K562 (cell line): ENCODE measurements around the gene MYRFL. TPM values are rescaled to one million over a fixed set of nuclear protein-coding genes. Genes with fewer than 3 reads are reported as not detected.

Experiments
- ATAC-seq: fragments of 200-7000 bp; cut with Tn5 transposase; 3 replicates; pipeline ENCODE4 v1.9.1; 2020; ENCODE audit warnings: moderate library complexity
- BruUV-seq: library from RNA; stranded (reverse); fragments of 400-500 nt; replicated peaks from 2 replicates; lab custom pipeline; 2021; lab: Mats Ljungman, UMichigan
- CTCF ChIA-PET: fragments of 300-600 bp; formaldehyde crosslinking; extraction: SDS; loops from one replicate; lab custom pipeline; 2021; ENCODE audit warnings: low intra/inter-chr PET ratio; lab: Yijun Ruan, JAX
- POLR2A ChIA-PET: fragments of 300-600, 350-650 bp; sonication (Branson Sonifier 250); formaldehyde crosslinking; extraction: SDS; loops from one replicate; lab custom pipeline; 2021; ENCODE audit warnings: antibody characterized with exemption, inconsistent platforms; lab: Yijun Ruan, JAX
- DNase-seq, 4 experiments: peaks; one replicate each; pipeline versions ENCODE4 v3.0.0 to v3.0.0-alpha.2; 2011 to 2018; ENCODE audit warnings: low spot score in 3 of 4, mixed read lengths in 3 of 4; ENCODE audit errors: extremely low read depth in 1 of 4
- FAIRE-seq: peaks from 2 replicates; lab custom pipeline; 2011; peaks lifted over from hg19 to GRCh38; lab: Jason Lieb, UNC
- H2AFZ ChIP-seq: 2 replicates; pipeline ENCODE4 v1.6.0; 2011; ENCODE audit warnings: low read depth, low read length, control low read depth, inconsistent platforms
- H3K27ac ChIP-seq: fragments of 200-600 bp; 3 replicates; pipeline ENCODE4 v1.8.0; 2011; ENCODE audit warnings: low read depth, mild to moderate bottlenecking, control low read depth, inconsistent platforms, low read length, moderate library complexity, mixed read lengths; ENCODE audit errors: extremely low read depth
- H3K27me3 ChIP-seq, 2 experiments: fragments of 300-600 bp in 1 of 2; 2 replicates in 1 of 2; 3 replicates in 1 of 2; pipeline versions ENCODE4 v1.6.0 to v1.8.0; 2011; ENCODE audit warnings: inconsistent platforms in 2 of 2, low read length in 2 of 2, mild to moderate bottlenecking in 1 of 2, mixed read lengths in 1 of 2, moderate library complexity in 1 of 2; ENCODE audit not compliant: control insufficient read depth in 2 of 2, insufficient read depth in 2 of 2
- H3K36me3 ChIP-seq: fragments of 300-600 bp; 3 replicates; pipeline ENCODE4 v1.8.0; 2011; ENCODE audit warnings: mild to moderate bottlenecking, low read length, inconsistent platforms; ENCODE audit not compliant: control insufficient read depth, insufficient read depth
- H3K4me1 ChIP-seq, 2 experiments: fragments of 200-600 bp in 1 of 2; replicated peaks in 1 of 2; 2 replicates in 1 of 2; 3 replicates in 1 of 2; pipeline versions ENCODE4 v1.5.1 to v1.8.0; 2011; ENCODE audit warnings: inconsistent platforms in 2 of 2, low read length in 2 of 2, mild to moderate bottlenecking in 1 of 2, mixed read lengths in 1 of 2, moderate library complexity in 1 of 2; ENCODE audit not compliant: control insufficient read depth in 2 of 2, insufficient read depth in 2 of 2
- H3K4me2 ChIP-seq: 2 replicates; pipeline ENCODE4 v1.6.1; 2011; ENCODE audit warnings: low read length, control low read depth, inconsistent platforms, mixed read lengths; ENCODE audit not compliant: insufficient read depth
- H3K4me3 ChIP-seq: fragments of 200-600 bp; sonication (generic), shearing (Covaris generic); 2 replicates; pipeline ENCODE4 v1.5.1; 2016; ENCODE audit warnings: control low read depth, inconsistent platforms
- H3K79me2 ChIP-seq: fragments of 200-600 bp; 3 replicates; pipeline ENCODE4 v1.8.0; 2011; ENCODE audit warnings: low read length, inconsistent platforms; ENCODE audit not compliant: control insufficient read depth, insufficient read depth
- H3K9ac ChIP-seq, 2 experiments: 2 replicates each; pipeline versions ENCODE4 v1.6.0 to v1.6.1; 2011; ENCODE audit warnings: low read depth in 2 of 2, low read length in 2 of 2, control low read depth in 1 of 2, inconsistent platforms in 1 of 2, mild to moderate bottlenecking in 1 of 2, mixed read lengths in 1 of 2; ENCODE audit not compliant: insufficient read depth in 1 of 2
- H3K9me1 ChIP-seq: one replicate; pipeline ENCODE4 v1.6.0; 2011; ENCODE audit warnings: inconsistent platforms, mild to moderate bottlenecking, low read length, moderate library complexity; ENCODE audit not compliant: control insufficient read depth, insufficient read depth
- H3K9me3 ChIP-seq: replicated peaks from 2 replicates; pipeline ENCODE4 v1.5.1; 2011; ENCODE audit warnings: low read depth, low read length, inconsistent platforms; ENCODE audit not compliant: control insufficient read depth, insufficient read depth
- H4K20me1 ChIP-seq: replicated peaks from 2 replicates; pipeline ENCODE4 v1.6.1; 2011; ENCODE audit warnings: low read length, inconsistent platforms, mixed read lengths; ENCODE audit not compliant: control insufficient read depth, insufficient read depth
- BCL6 ChIP-seq: fragments of 250-450 bp; sonication (Bioruptor Pico); IDR thresholded peaks from 2 replicates; pipeline ENCODE4 v1.4.0; 2020
- ELF1 ChIP-seq: fragments of 200-800 bp; sonication (Bioruptor generic); IDR thresholded peaks from 2 replicates; pipeline ENCODE4 v1.6.1; 2016; ENCODE audit warnings: missing genetic modification characterization, missing compliant biosample characterization
- ESRRA ChIP-seq: fragments of 450-650 bp; IDR thresholded peaks from 2 replicates; pipeline ENCODE4 v1.6.1; 2014; ENCODE audit warnings: low read depth, mild to moderate bottlenecking, moderate library complexity, borderline replicate concordance
- FOS ChIP-seq: IDR thresholded peaks from 3 replicates; pipeline ENCODE4 v1.6.1; 2011; ENCODE audit not compliant: insufficient read length; ENCODE audit errors: extremely low read depth
- HBP1 ChIP-seq: fragments of 450-650 bp; formaldehyde crosslinking; IDR thresholded peaks from 2 replicates; pipeline ENCODE4 v1.4.0; 2022; ENCODE audit warnings: missing genetic modification characterization
- MXD1 ChIP-seq: fragments of 250-450 bp; sonication (Bioruptor Pico); IDR thresholded peaks from 2 replicates; pipeline ENCODE4 v1.8.0; 2021; ENCODE audit warnings: borderline replicate concordance, mild to moderate bottlenecking, moderate library complexity; ENCODE audit not compliant: poor library complexity, severe bottlenecking
- POLR2G ChIP-seq: fragments of 200-400 bp; formaldehyde crosslinking; IDR thresholded peaks from 2 replicates; pipeline ENCODE4 v1.6.1; 2017; ENCODE audit warnings: low read depth, mild to moderate bottlenecking, antibody characterized with exemption, low read length, moderate library complexity
- RBFOX2 ChIP-seq: fragments of 200-400 bp; formaldehyde crosslinking; IDR thresholded peaks from 2 replicates; pipeline ENCODE4 v1.6.1; 2017; ENCODE audit warnings: low read depth, mild to moderate bottlenecking, low read length, moderate library complexity
- SMAD2 ChIP-seq: fragments of 150-350 bp; IDR thresholded peaks from 2 replicates; pipeline ENCODE4 v1.6.1; 2014; ENCODE audit warnings: low read depth, mild to moderate bottlenecking, low read length
- ZNF121 ChIP-seq: sonication (generic); formaldehyde crosslinking; conservative IDR thresholded peaks from 2 replicates; pipeline ENCODE4 v1.8.0; 2022; ENCODE audit warnings: missing genetic modification reagents
- ZNF507 ChIP-seq: conservative IDR thresholded peaks from 2 replicates; pipeline ENCODE4 v1.6.1; 2017; ENCODE audit warnings: missing genetic modification characterization, missing compliant biosample characterization
- ZNF785 ChIP-seq: fragments of 250-450 bp; sonication (Bioruptor Pico); IDR thresholded peaks from 2 replicates; pipeline ENCODE4 v1.4.0; 2020; ENCODE audit warnings: mild to moderate bottlenecking
- WGBS: fragments of 100-300 bp; shearing (Covaris generic); methylation state at CpG from one replicate; pipeline ENCODE4 v1.1.6; 2016; ENCODE audit warnings: low coverage, mixed read lengths; ENCODE audit not compliant: insufficient coverage; ENCODE audit errors: missing lambda C conversion rate; 5-methylcytosine and 5-hydroxymethylcytosine counted together
- in situ Hi-C: fragments of 300-500 bp; cut with MboI; formaldehyde crosslinking; loops from 4 replicates; pipeline ENCODE4 v1.15.0; 2018; ENCODE audit warnings: inconsistent platforms, mixed read lengths
- intact Hi-C: fragments of 100-400 bp; cut with micrococcal nuclease; formaldehyde crosslinking; loops from 2 replicates; pipeline ENCODE4 v1.14.2; 2022
- polyA plus RNA-seq, 8 experiments: library from polyadenylated mRNA; depleted of rRNA in 4 of 8; stranded (reverse) in 5 of 8; unstranded in 3 of 8; fragments of >200 nt; fragmentation: Nextera tagmentation in 2 of 8; fragmentation: Illumina TruSeq in 1 of 8; extraction: Ambion mirVana in 2 of 8; extraction: Trizol in 1 of 8; gene quantifications; 2 replicates each; pipeline versions ENCODE4 v1.2.1 to v1.2.3, GENCODE V29; 2011 to 2014; ENCODE audit warnings: inconsistent platforms in 1 of 8, missing spikeins in 1 of 8
- total RNA-seq, 7 experiments: library from RNA; depleted of rRNA in 6 of 7; stranded (reverse); fragments of >200 nt in 6 of 7; fragmentation: Illumina TruSeq in 2 of 7; extraction: Trizol in 2 of 7; gene quantifications; 2 replicates each; pipeline versions ENCODE4 v1.2.1 to v1.2.3, GENCODE V29; 2011 to 2021; ENCODE audit warnings: low replicate concordance in 1 of 7
- TF ChIP-seq, protein P1 (sequence below): fragments of 200-800 bp; sonication (Bioruptor generic); IDR thresholded peaks from 2 replicates; pipeline ENCODE4 v1.6.1; 2017; ENCODE audit warnings: missing genetic modification characterization, missing compliant biosample characterization

The MYRFL gene
- total and polyA plus RNA-seq, 9 of the 15 experiments (the other 6 are each of a cell fraction or from before 2014, with no cell fraction given) = not detected

- BruUV-seq = no TSS peak
- ATAC-seq (no peak), FAIRE-seq (no peak), DNase-seq (no peak)
- no peak overlapping the region for H2AFZ ChIP-seq
- intact Hi-C loops (no loop called here), in situ Hi-C loops (no loop called here)
- no peak overlapping the region for H3K4me3 ChIP-seq
- H3K9me3 ChIP-seq = no peaks in the 10 kb centered on the region; the same call in 1 of the 2 replicates
- no peaks in the 10 kb centered on the region for H3K9me1 ChIP-seq
- H3K9ac ChIP-seq = no peak overlapping the region
- no peak for TF ChIP-seq ZNF121 (CRISPR knock-in tag)
- no peak for TF ChIP-seq RBFOX2
- no peak for TF ChIP-seq MXD1
- TF ChIP-seq ELF1 (tag) = no peak
- TF ChIP-seq SMAD2 = no peak
- no peak for TF ChIP-seq HBP1 (CRISPR knock-in tag)
- TF ChIP-seq POLR2G = no peak
- no peak for TF ChIP-seq ZNF785 (CRISPR knock-in tag)
- no peak for TF ChIP-seq FOS
- TF ChIP-seq, protein P1, sequence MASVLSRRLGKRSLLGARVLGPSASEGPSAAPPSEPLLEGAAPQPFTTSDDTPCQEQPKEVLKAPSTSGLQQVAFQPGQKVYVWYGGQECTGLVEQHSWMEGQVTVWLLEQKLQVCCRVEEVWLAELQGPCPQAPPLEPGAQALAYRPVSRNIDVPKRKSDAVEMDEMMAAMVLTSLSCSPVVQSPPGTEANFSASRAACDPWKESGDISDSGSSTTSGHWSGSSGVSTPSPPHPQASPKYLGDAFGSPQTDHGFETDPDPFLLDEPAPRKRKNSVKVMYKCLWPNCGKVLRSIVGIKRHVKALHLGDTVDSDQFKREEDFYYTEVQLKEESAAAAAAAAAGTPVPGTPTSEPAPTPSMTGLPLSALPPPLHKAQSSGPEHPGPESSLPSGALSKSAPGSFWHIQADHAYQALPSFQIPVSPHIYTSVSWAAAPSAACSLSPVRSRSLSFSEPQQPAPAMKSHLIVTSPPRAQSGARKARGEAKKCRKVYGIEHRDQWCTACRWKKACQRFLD (CRISPR knock-in tag) = no peak
- TF ChIP-seq BCL6 (CRISPR knock-in tag) = no peak
- TF ChIP-seq ESRRA = no peak
- no peak for TF ChIP-seq ZNF507 (tag)
- POLR2A ChIA-PET = interaction anchor here (0.7 kb wide), 1 partner anchor 1192 kb away, joined by 4 read pairs; no protein-coding TSS in a partner anchor
- H3K36me3 ChIP-seq = no peaks in the 10 kb centered on the region
- H3K27me3 ChIP-seq = no peaks in the 10 kb centered on the region
- H4K20me1 ChIP-seq = no peaks in the 10 kb centered on the region
- CTCF ChIA-PET = no interaction called here
- no peak overlapping the region for H3K4me2 ChIP-seq
- no peak overlapping the region for H3K27ac ChIP-seq
- no peaks in the 10 kb centered on the region for H3K79me2 ChIP-seq
- 11% methylated on average over 3 of the region's 5 CpGs for WGBS
- H3K4me1 ChIP-seq = no peaks in the 10 kb centered on the region
Observed at GRCh38 chr12:69951108-69951507, 126.1 kb downstream of the MYRFL start.
